GM12864 (cell line): ENCODE measurements around the gene CKAP4.
"Not testable (repeated sequence)": the region's sequence is repeated elsewhere in the genome, so short reads cannot be mapped to it uniquely, and the experiment has no call there.

Experiments
- DNase-seq: peaks from one replicate; pipeline ENCODE4 v3.0.0-alpha.2; 2011; ENCODE audit warnings: low read depth
- H3K4me3 ChIP-seq: 2 replicates; pipeline ENCODE4 v1.5.1; 2011; ENCODE audit warnings: mild to moderate bottlenecking, low read depth, low read length, control low read depth
- CTCF ChIP-seq: IDR thresholded peaks from 2 replicates; pipeline ENCODE4 v1.5.1; 2011; ENCODE audit warnings: low read depth, mild to moderate bottlenecking, moderate library complexity, low read length, control low read depth, inconsistent platforms; ENCODE audit errors: missing control alignments

CKAP4 gene

GRCh38 chr12:106289196-106289681 lies 41.4 kb upstream of the CKAP4 start:
- no peak for TF ChIP-seq CTCF
- DNase-seq = no peak
- no peak overlapping the region for H3K4me3 ChIP-seq

- no peak overlapping the region for H3K4me3 ChIP-seq
- DNase-seq = no peak
- no peak for TF ChIP-seq CTCF
These were observed 40.8 kb upstream of the CKAP4 start for GRCh38 chr12:106288494-106289195.

DNA sequence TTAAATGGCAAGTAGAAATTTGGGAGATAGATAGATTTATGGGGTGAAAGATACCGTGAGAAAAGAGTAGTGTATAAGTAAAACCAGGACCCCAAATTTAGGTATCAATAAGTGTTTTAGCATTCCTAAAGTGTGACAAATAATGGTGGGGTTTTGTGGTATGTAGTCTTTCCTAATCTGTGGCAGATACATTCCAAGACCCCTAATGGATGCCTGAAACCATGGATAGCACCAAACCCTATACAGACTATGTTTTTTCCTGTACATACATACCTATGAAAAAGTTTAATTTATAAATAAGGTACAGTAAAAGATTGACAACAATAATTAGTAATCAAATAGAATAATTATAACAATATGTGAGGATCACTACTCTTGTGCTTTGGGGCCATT lies 40.3 kb upstream of the CKAP4 start:
- no peak for TF ChIP-seq CTCF
- DNase-seq = no peak
- no peak overlapping the region for H3K4me3 ChIP-seq

- TF ChIP-seq CTCF = no peak
- no peak for DNase-seq
These were observed 39.5 kb upstream of the CKAP4 start for GRCh38 chr12:106287364-106287763.

DNA sequence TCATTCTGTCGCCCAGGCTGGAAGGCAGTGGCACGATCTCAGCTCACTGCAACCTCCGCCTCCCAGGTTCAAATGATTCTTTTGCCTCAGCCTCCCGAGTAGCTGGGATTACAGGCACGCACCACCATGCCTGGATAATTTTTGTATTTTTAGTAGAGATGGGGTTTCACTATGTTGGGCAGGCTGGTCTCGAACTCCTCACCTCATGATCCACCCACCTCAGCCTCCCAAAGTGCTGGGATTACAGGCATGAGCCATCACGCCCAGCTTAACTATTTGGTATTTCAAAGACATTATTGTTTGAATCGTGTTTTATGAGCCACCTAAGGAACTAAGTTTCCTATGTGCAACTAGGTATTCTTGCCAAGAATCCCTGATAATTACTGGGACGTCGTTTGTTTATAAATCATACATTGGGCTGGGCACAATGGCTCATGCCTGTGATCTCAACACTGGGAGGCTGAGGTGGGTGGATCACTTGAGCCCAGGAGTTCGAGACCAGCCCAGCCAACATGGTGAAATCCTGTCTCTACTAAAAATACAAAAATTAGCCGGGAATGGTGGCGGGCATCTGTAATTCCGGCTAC lies 38.8 kb upstream of the CKAP4 start:
- not testable (repeated sequence) for DNase-seq, H3K4me3 ChIP-seq

More at GRCh38 chr12:106287364-106287763, 39.5 kb upstream of the CKAP4 start:
- H3K4me3 ChIP-seq = no peak overlapping the region

GRCh38 chr12:106285982-106286381 lies 38.2 kb upstream of the CKAP4 start:
- DNase-seq = no peak

More at GRCh38 chr12:106285982-106286381, 38.2 kb upstream of the CKAP4 start:
- TF ChIP-seq CTCF = no peak
- H3K4me3 ChIP-seq = no peak overlapping the region
